GM23338 (cell line): Measurements from ENCODE around the gene MCAT. TPM values are rescaled to one million over a fixed set of nuclear protein-coding genes. Genes with fewer than 3 reads are reported as not detected.

Experiments used
- ATAC-seq: fragments of 200-7000 bp; cut with Tn5 transposase; 3 replicates; pipeline ENCODE4 v1.9.1; 2020
- DNase-seq: peaks from one replicate; pipeline ENCODE4 v3.0.0-alpha.2; 2015; ENCODE audit warnings: low spot score
- H2AFZ ChIP-seq: fragments of 200-600 bp; sonication (generic); 2 replicates; pipeline ENCODE4 v1.8.0; 2016; ENCODE audit warnings: antibody characterized with exemption, mild to moderate bottlenecking, moderate library complexity
- H3F3A ChIP-seq: fragments of 200-600 bp; sonication (generic); replicated peaks from 2 replicates; pipeline ENCODE4 v1.8.0; 2017; ENCODE audit warnings: antibody characterized with exemption, mixed run types, low read depth
- H3K27ac ChIP-seq: fragments of 200-600 bp; sonication (generic); 2 replicates; pipeline ENCODE4 v1.6.1; 2016; ENCODE audit warnings: low read depth
- H3K27me3 ChIP-seq: fragments of 200-600 bp; sonication (generic); 2 replicates; pipeline ENCODE4 v1.8.0; 2016; ENCODE audit warnings: mild to moderate bottlenecking, mixed run types, moderate library complexity; ENCODE audit not compliant: insufficient read depth
- H3K36me3 ChIP-seq: fragments of 200-600 bp; sonication (generic); 2 replicates; pipeline ENCODE4 v1.8.0; 2016; ENCODE audit warnings: mild to moderate bottlenecking; ENCODE audit not compliant: insufficient read depth
- H3K4me1 ChIP-seq: fragments of 200-600 bp; sonication (generic); 2 replicates; pipeline ENCODE4 v1.8.0; 2016; ENCODE audit warnings: mild to moderate bottlenecking, moderate library complexity; ENCODE audit not compliant: insufficient read depth
- H3K4me2 ChIP-seq: fragments of 200-600 bp; sonication (generic); 2 replicates; pipeline ENCODE4 v1.7.1; 2017; ENCODE audit warnings: mixed run types
- H3K4me3 ChIP-seq: fragments of 200-600 bp; sonication (generic); 2 replicates; pipeline ENCODE4 v1.6.1; 2016; ENCODE audit warnings: mixed run types
- H3K79me2 ChIP-seq: fragments of 200-600 bp; sonication (generic); replicated peaks from 2 replicates; pipeline ENCODE4 v1.8.0; 2017; ENCODE audit warnings: mild to moderate bottlenecking; ENCODE audit not compliant: insufficient read depth
- H3K9me2 ChIP-seq: fragments of 200-600 bp; sonication (generic); 2 replicates; pipeline ENCODE4 v1.8.0; 2017; ENCODE audit not compliant: insufficient read depth
- H4K20me1 ChIP-seq: fragments of 200-600 bp; sonication (generic); replicated peaks from 2 replicates; pipeline ENCODE4 v1.8.0; 2017; ENCODE audit warnings: mild to moderate bottlenecking; ENCODE audit not compliant: insufficient read depth
- H3K27ac Mint-ChIP-seq: 2 replicates; pipeline ENCODE4 v1.8.0; 2020; ENCODE audit warnings: inconsistent platforms, mild to moderate bottlenecking, moderate library complexity, mixed read lengths
- H3K27me3 Mint-ChIP-seq: 3 replicates; pipeline ENCODE4 v1.8.0; 2022; ENCODE audit warnings: low read depth, mild to moderate bottlenecking, moderate library complexity, mixed read lengths, inconsistent platforms; ENCODE audit not compliant: insufficient read depth, poor library complexity
- H3K36me3 Mint-ChIP-seq: 3 replicates; pipeline ENCODE4 v1.8.0; 2021; ENCODE audit warnings: low read depth, mild to moderate bottlenecking, inconsistent platforms, moderate library complexity, mixed read lengths
- H3K4me1 Mint-ChIP-seq: 3 replicates; pipeline ENCODE4 v1.8.0; 2020; ENCODE audit warnings: mild to moderate bottlenecking, inconsistent platforms, mixed read lengths
- H3K4me3 Mint-ChIP-seq: 3 replicates; pipeline ENCODE4 v1.8.0; 2021; ENCODE audit warnings: moderate library complexity, mild to moderate bottlenecking, inconsistent platforms, mixed read lengths
- H3K9me3 Mint-ChIP-seq: 3 replicates; pipeline ENCODE4 v1.8.0; 2020; ENCODE audit warnings: moderate library complexity, mild to moderate bottlenecking, inconsistent platforms, mixed read lengths
- CREB1 ChIP-seq: fragments of 250-450 bp; sonication (Bioruptor Pico); IDR thresholded peaks from 2 replicates; pipeline ENCODE4 v1.5.0; 2020; ENCODE audit warnings: low read depth, mild to moderate bottlenecking, moderate library complexity
- EZH2 ChIP-seq: fragments of 200-600 bp; sonication (generic); IDR thresholded peaks from one replicate; pipeline ENCODE4 v1.8.0; 2017; ENCODE audit warnings: antibody characterized with exemption, mild to moderate bottlenecking, low read depth; ENCODE audit not compliant: unreplicated experiment
- EZH2phosphoT487 ChIP-seq: fragments of 200-600 bp; sonication (generic); IDR thresholded peaks from one replicate; pipeline ENCODE4 v1.8.1; 2018; ENCODE audit warnings: antibody characterized with exemption; ENCODE audit not compliant: unreplicated experiment
- JUNB ChIP-seq: IDR thresholded peaks from one replicate; pipeline ENCODE4 v1.6.1; 2016; ENCODE audit warnings: antibody characterized with exemption; ENCODE audit not compliant: unreplicated experiment
- NANOG ChIP-seq: IDR thresholded peaks from 2 replicates; pipeline ENCODE4 v1.6.1; 2016; ENCODE audit warnings: antibody characterized with exemption, borderline replicate concordance
- POLR2AphosphoS5 ChIP-seq: IDR thresholded peaks from 2 replicates; pipeline ENCODE4 v1.6.1; 2016; ENCODE audit warnings: antibody characterized with exemption, low read depth
- STAT1 ChIP-seq: IDR thresholded peaks from one replicate; pipeline ENCODE4 v1.6.1; 2016; ENCODE audit warnings: antibody characterized with exemption; ENCODE audit not compliant: unreplicated experiment
- ZNF114 ChIP-seq: fragments of 250-450 bp; sonication (Bioruptor Pico); IDR thresholded peaks from 2 replicates; pipeline ENCODE4 v1.5.0; 2020; ENCODE audit warnings: mild to moderate bottlenecking, moderate library complexity
- ZNF331 ChIP-seq: fragments of 250-450 bp; sonication (Bioruptor Pico); IDR thresholded peaks from 2 replicates; pipeline ENCODE4 v1.5.0; 2020; ENCODE audit warnings: low read depth, mild to moderate bottlenecking, moderate library complexity
- polyA plus RNA-seq: library from polyadenylated mRNA; unstranded; fragments of >200 nt; fragmentation: Nextera tagmentation; extraction: Ambion mirVana; gene quantifications from 2 replicates; pipeline ENCODE4 v1.2.1, GENCODE V29; 2016
- total RNA-seq: library from RNA; depleted of rRNA; stranded (reverse); fragments of >200 nt; shearing (Covaris generic); gene quantifications from 2 replicates; pipeline ENCODE4 v1.2.3, GENCODE V29; 2014
- TF ChIP-seq, protein P1 (sequence below): IDR thresholded peaks from 2 replicates; pipeline ENCODE4 v1.6.1; 2016; ENCODE audit warnings: antibody characterized with exemption
- TF ChIP-seq, protein P2 (sequence below), 2 experiments: fragments of 200-600 bp in 1 of 2; sonication (generic) in 1 of 2; conservative IDR thresholded peaks; 2 replicates each; pipeline versions ENCODE4 v1.5.1 to v1.6.1; 2016 to 2017; ENCODE audit warnings: antibody characterized with exemption in 2 of 2, low read depth in 2 of 2, mild to moderate bottlenecking in 2 of 2, moderate library complexity in 1 of 2
- TF ChIP-seq, protein P3 (sequence below): fragments of 250-450 bp; sonication (Bioruptor Pico); IDR thresholded peaks from 2 replicates; pipeline ENCODE4 v1.5.0; 2020; ENCODE audit warnings: mild to moderate bottlenecking, moderate library complexity
- TF ChIP-seq, protein P4 (sequence below): IDR thresholded peaks from one replicate; pipeline ENCODE4 v1.6.1; 2018; ENCODE audit warnings: antibody characterized with exemption; ENCODE audit not compliant: unreplicated experiment

MCAT gene
- total and polyA plus RNA-seq, 2 experiments from 2014 or later, result 9.7 to 16.9 TPM

DNA sequence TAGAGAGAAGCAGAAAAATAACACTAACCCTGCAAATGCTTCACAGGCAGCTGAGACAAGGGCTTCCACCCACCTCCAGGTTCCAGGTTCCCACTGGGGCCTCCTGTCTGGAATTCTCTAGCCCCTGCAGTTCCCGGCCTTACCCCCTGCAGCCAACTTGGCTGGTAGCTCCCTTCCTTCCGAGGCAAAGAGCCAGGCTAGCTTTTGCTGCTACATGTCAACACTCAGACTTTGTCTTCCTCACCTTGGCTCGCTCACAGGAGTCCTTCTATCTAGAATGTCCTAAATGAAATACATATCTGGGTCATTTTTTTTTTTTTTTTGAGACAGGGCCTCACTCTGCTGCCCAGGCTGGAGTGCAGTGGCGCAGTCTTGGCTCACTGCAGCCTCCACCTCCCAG is 44.1 kb downstream of the MCAT start:
- no peak for ATAC-seq
- H3K4me1 ChIP-seq, result no peaks in the 10 kb centered on the region
- peaks cover 4% of the 10 kb centered on the region for H3K27me3 Mint-ChIP-seq

More for the DNA sequence above, 44.1 kb downstream of the MCAT start:
- H3K36me3 ChIP-seq, result no peaks in the 10 kb centered on the region; the same call in 1 of the 2 replicates
- H3F3A ChIP-seq, result no peaks in the 10 kb centered on the region
- DNase-seq, result no peak
- H3K4me3 Mint-ChIP-seq, result no peak overlapping the region; the same call in 2 of the 3 replicates
- H3K4me1 Mint-ChIP-seq, result no peaks in the 10 kb centered on the region
- H3K4me2 ChIP-seq, result no peak overlapping the region
- no peak overlapping the region for H2AFZ ChIP-seq
- H3K79me2 ChIP-seq, result no peaks in the 10 kb centered on the region
- H3K27ac Mint-ChIP-seq, result no peak overlapping the region
- no peak overlapping the region for H3K4me3 ChIP-seq
- peaks cover 23% of the 10 kb centered on the region for H3K9me3 Mint-ChIP-seq
- TF ChIP-seq EZH2phosphoT487, result no peak
- TF ChIP-seq ZNF331 (CRISPR knock-in tag), result no peak
- TF ChIP-seq, protein P1, sequence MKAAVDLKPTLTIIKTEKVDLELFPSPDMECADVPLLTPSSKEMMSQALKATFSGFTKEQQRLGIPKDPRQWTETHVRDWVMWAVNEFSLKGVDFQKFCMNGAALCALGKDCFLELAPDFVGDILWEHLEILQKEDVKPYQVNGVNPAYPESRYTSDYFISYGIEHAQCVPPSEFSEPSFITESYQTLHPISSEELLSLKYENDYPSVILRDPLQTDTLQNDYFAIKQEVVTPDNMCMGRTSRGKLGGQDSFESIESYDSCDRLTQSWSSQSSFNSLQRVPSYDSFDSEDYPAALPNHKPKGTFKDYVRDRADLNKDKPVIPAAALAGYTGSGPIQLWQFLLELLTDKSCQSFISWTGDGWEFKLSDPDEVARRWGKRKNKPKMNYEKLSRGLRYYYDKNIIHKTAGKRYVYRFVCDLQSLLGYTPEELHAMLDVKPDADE, result no peak
- no peak for TF ChIP-seq POLR2AphosphoS5
- TF ChIP-seq, protein P2, sequence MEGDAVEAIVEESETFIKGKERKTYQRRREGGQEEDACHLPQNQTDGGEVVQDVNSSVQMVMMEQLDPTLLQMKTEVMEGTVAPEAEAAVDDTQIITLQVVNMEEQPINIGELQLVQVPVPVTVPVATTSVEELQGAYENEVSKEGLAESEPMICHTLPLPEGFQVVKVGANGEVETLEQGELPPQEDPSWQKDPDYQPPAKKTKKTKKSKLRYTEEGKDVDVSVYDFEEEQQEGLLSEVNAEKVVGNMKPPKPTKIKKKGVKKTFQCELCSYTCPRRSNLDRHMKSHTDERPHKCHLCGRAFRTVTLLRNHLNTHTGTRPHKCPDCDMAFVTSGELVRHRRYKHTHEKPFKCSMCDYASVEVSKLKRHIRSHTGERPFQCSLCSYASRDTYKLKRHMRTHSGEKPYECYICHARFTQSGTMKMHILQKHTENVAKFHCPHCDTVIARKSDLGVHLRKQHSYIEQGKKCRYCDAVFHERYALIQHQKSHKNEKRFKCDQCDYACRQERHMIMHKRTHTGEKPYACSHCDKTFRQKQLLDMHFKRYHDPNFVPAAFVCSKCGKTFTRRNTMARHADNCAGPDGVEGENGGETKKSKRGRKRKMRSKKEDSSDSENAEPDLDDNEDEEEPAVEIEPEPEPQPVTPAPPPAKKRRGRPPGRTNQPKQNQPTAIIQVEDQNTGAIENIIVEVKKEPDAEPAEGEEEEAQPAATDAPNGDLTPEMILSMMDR (conservative IDR thresholded peaks at IDR 0.05; ENCODE audit: low read depth in 2 of 2), result no peak
- TF ChIP-seq EZH2, result no peak
- no peak for TF ChIP-seq ZNF114 (CRISPR knock-in tag)
- no peak for TF ChIP-seq NANOG
- TF ChIP-seq, protein P3, sequence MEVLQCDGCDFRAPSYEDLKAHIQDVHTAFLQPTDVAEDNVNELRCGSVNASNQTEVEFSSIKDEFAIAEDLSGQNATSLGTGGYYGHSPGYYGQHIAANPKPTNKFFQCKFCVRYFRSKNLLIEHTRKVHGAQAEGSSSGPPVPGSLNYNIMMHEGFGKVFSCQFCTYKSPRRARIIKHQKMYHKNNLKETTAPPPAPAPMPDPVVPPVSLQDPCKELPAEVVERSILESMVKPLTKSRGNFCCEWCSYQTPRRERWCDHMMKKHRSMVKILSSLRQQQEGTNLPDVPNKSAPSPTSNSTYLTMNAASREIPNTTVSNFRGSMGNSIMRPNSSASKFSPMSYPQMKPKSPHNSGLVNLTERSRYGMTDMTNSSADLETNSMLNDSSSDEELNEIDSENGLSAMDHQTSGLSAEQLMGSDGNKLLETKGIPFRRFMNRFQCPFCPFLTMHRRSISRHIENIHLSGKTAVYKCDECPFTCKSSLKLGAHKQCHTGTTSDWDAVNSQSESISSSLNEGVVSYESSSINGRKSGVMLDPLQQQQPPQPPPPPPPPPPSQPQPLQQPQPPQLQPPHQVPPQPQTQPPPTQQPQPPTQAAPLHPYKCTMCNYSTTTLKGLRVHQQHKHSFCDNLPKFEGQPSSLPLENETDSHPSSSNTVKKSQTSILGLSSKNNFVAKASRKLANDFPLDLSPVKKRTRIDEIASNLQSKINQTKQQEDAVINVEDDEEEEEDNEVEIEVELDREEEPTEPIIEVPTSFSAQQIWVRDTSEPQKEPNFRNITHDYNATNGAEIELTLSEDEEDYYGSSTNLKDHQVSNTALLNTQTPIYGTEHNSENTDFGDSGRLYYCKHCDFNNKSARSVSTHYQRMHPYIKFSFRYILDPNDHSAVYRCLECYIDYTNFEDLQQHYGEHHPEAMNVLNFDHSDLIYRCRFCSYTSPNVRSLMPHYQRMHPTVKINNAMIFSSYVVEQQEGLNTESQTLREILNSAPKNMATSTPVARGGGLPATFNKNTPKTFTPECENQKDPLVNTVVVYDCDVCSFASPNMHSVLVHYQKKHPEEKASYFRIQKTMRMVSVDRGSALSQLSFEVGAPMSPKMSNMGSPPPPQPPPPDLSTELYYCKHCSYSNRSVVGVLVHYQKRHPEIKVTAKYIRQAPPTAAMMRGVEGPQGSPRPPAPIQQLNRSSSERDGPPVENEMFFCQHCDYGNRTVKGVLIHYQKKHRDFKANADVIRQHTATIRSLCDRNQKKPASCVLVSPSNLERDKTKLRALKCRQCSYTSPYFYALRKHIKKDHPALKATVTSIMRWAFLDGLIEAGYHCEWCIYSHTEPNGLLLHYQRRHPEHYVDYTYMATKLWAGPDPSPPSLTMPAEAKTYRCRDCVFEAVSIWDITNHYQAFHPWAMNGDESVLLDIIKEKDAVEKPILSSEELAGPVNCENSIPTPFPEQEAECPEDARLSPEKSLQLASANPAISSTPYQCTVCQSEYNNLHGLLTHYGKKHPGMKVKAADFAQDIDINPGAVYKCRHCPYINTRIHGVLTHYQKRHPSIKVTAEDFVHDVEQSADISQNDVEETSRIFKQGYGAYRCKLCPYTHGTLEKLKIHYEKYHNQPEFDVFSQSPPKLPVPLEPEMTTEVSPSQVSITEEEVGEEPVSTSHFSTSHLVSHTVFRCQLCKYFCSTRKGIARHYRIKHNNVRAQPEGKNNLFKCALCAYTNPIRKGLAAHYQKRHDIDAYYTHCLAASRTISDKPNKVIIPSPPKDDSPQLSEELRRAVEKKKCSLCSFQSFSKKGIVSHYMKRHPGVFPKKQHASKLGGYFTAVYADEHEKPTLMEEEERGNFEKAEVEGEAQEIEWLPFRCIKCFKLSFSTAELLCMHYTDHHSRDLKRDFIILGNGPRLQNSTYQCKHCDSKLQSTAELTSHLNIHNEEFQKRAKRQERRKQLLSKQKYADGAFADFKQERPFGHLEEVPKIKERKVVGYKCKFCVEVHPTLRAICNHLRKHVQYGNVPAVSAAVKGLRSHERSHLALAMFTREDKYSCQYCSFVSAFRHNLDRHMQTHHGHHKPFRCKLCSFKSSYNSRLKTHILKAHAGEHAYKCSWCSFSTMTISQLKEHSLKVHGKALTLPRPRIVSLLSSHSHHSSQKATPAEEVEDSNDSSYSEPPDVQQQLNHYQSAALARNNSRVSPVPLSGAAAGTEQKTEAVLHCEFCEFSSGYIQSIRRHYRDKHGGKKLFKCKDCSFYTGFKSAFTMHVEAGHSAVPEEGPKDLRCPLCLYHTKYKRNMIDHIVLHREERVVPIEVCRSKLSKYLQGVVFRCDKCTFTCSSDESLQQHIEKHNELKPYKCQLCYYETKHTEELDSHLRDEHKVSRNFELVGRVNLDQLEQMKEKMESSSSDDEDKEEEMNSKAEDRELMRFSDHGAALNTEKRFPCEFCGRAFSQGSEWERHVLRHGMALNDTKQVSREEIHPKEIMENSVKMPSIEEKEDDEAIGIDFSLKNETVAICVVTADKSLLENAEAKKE, result no peak
- no peak for TF ChIP-seq CREB1 (CRISPR knock-in tag)
- no peak for TF ChIP-seq STAT1
- TF ChIP-seq, protein P4, sequence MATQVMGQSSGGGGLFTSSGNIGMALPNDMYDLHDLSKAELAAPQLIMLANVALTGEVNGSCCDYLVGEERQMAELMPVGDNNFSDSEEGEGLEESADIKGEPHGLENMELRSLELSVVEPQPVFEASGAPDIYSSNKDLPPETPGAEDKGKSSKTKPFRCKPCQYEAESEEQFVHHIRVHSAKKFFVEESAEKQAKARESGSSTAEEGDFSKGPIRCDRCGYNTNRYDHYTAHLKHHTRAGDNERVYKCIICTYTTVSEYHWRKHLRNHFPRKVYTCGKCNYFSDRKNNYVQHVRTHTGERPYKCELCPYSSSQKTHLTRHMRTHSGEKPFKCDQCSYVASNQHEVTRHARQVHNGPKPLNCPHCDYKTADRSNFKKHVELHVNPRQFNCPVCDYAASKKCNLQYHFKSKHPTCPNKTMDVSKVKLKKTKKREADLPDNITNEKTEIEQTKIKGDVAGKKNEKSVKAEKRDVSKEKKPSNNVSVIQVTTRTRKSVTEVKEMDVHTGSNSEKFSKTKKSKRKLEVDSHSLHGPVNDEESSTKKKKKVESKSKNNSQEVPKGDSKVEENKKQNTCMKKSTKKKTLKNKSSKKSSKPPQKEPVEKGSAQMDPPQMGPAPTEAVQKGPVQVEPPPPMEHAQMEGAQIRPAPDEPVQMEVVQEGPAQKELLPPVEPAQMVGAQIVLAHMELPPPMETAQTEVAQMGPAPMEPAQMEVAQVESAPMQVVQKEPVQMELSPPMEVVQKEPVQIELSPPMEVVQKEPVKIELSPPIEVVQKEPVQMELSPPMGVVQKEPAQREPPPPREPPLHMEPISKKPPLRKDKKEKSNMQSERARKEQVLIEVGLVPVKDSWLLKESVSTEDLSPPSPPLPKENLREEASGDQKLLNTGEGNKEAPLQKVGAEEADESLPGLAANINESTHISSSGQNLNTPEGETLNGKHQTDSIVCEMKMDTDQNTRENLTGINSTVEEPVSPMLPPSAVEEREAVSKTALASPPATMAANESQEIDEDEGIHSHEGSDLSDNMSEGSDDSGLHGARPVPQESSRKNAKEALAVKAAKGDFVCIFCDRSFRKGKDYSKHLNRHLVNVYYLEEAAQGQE, result no peak
- TF ChIP-seq JUNB, result no peak
- H3K27ac ChIP-seq, result no peak overlapping the region
- H3K27me3 ChIP-seq, result no peaks in the 10 kb centered on the region
- peaks cover 11% of the 10 kb centered on the region for H3K36me3 Mint-ChIP-seq
- H4K20me1 ChIP-seq, result no peaks in the 10 kb centered on the region
- no peaks in the 10 kb centered on the region for H3K9me2 ChIP-seq
